ENCODE measurements around the gene OR10H4. TPM values are rescaled to one million over a fixed set of nuclear protein-coding genes. Genes with fewer than 3 reads are reported as not detected.
"Not testable (repeated sequence)": the region's sequence is repeated elsewhere in the genome, so short reads cannot be mapped to it uniquely, and the experiment has no call there.

OR10H4 gene
- not detected for total RNA-seq
- not detected for polyA plus RNA-seq

- no peak for DNase-seq
- Histone ChIP-seq H3K4me3 (no peak within 1 kb of the TSS), H3K4me1 (no peaks in the 10 kb centered on the region), H3K27me3 (peaks cover 0 to 8% (median 0%) of the 10 kb centered on the region in 3 donors), H3K36me3 (no peaks in the 10 kb centered on the region), H3K9me3 (peaks cover 0 to 14% (median 7%) of the 10 kb centered on the region in 4 donors), H3K27ac (no peak within 1 kb of the TSS)
- intact Hi-C loops (cut with DNase I) = no loop called here
- TF ChIP-seq EP300 (IDR thresholded peaks at IDR 0.05) (no peak), POLR2A (IDR thresholded peaks at IDR 0.05) (no peak), POLR2AphosphoS5 (IDR thresholded peaks at IDR 0.05) (no peak)
- TF ChIP-seq, protein P1, sequence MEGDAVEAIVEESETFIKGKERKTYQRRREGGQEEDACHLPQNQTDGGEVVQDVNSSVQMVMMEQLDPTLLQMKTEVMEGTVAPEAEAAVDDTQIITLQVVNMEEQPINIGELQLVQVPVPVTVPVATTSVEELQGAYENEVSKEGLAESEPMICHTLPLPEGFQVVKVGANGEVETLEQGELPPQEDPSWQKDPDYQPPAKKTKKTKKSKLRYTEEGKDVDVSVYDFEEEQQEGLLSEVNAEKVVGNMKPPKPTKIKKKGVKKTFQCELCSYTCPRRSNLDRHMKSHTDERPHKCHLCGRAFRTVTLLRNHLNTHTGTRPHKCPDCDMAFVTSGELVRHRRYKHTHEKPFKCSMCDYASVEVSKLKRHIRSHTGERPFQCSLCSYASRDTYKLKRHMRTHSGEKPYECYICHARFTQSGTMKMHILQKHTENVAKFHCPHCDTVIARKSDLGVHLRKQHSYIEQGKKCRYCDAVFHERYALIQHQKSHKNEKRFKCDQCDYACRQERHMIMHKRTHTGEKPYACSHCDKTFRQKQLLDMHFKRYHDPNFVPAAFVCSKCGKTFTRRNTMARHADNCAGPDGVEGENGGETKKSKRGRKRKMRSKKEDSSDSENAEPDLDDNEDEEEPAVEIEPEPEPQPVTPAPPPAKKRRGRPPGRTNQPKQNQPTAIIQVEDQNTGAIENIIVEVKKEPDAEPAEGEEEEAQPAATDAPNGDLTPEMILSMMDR (IDR thresholded peaks at IDR 0.05) = no peak
These were observed at the start of gene OR10H4 for GRCh38 chr19:15948223-15949058. TSS of gene OR10H4 (plus strand) at chr19:15949008. CDS start at chr19:15949008, 0 bp downstream.

DNA sequence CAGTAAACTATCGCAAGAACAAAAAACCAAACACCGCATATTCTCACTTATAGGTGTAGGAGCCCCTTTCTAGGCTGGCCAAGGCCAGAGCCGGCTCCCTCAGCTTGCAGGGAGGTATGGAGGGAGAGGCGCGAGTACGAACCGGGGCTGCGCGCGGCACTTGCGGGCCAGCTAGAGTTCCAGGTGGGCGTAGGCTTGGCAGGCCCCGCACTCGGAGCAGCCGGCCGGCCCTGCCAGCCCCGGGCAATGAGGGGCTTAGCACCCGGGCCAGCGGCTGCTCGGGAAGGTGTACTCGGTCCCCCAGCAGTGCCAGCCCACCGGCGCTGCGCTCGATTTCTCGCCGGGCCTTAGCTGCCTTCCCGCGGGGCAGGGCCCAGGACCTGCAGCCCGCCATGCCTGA lies 49.2 kb upstream of the OR10H4 start:
- H3K27me3 ChIP-seq = peaks cover 0 to 48% (median 9%) of the 10 kb centered on the region in 3 donors
- H3K9me3 ChIP-seq; intact Hi-C loops (cut with DNase I); H3K27ac ChIP-seq; H3K36me3 ChIP-seq; H3K4me1 ChIP-seq; DNase-seq; H3K4me3 ChIP-seq: not testable (repeated sequence)
- 32 to 81% methylated on average over 30 of the region's 30 CpGs for WGBS, 2 donors

DNA sequence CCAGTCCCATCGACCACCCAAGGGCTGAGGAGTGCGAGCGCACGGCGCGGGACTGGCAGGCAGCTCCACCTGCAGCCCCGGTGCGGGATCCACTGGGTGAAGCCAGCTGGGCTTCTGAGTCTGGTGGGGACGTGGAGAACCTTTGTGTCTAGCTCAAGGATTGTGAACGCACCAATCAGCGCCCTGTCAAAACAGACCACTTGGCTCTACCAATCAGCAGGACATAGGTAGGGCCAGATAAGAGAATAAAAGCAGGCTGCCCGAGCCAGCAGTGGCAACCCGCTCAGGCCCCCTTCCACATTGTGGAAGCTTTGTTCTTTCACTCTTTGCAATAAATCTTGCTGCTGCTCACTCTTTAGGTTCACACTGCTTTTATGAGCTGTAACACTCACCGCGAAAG lies 48.8 kb upstream of the OR10H4 start:
- 35 to 69% methylated on average over 15 of the region's 15 CpGs for WGBS, 2 donors
- H3K27me3 ChIP-seq = peaks cover 0 to 48% (median 9%) of the 10 kb centered on the region in 3 donors
- DNase-seq; H3K27ac ChIP-seq; intact Hi-C loops (cut with DNase I); H3K4me1 ChIP-seq; H3K36me3 ChIP-seq; H3K9me3 ChIP-seq; H3K4me3 ChIP-seq: not testable (repeated sequence)

DNA sequence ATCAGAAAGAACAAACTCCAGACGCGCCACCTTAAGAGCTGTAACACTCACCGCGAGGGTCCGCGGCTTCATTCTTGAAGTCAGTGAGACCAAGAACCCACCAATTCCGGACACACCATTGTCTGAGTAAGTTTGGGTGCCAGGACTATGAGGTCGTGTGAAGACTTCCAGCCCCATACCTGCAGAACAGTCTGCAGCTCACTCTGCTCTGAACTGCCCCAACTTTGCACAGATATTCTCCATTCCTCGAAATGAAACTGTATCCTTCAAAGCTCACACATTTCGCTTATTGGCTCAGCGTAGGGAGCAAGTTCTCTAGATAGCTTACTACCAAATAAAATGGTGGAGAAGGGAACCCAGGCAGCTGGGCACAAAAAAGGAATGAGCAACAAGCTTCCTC lies 48.3 kb upstream of the OR10H4 start:
- DNase-seq = no peak
- Histone ChIP-seq H3K27ac (no peak overlapping the region), H3K4me3 (no peak overlapping the region), H3K36me3 (no peaks in the 10 kb centered on the region), H3K9me3 (peaks cover 0 to 2% (median 0%) of the 10 kb centered on the region in 4 donors), H3K27me3 (peaks cover 0 to 48% (median 9%) of the 10 kb centered on the region in 3 donors), H3K4me1 (peaks cover 0 to 6% (median 0%) of the 10 kb centered on the region in 4 donors)
- no peak for TF ChIP-seq POLR2A (IDR thresholded peaks at IDR 0.05)
- no peak for TF ChIP-seq POLR2AphosphoS5 (IDR thresholded peaks at IDR 0.05)
- no peak for TF ChIP-seq EP300 (IDR thresholded peaks at IDR 0.05)
- TF ChIP-seq, protein P1 (IDR thresholded peaks at IDR 0.05) = no peak
- 75 to 89% methylated on average over 11 of the region's 11 CpGs for WGBS, 2 donors
- intact Hi-C loops (cut with DNase I) = no loop called here

- Histone ChIP-seq H3K27me3 (peaks cover 0 to 51% (median 8%) of the 10 kb centered on the region in 3 donors), H3K4me1 (peaks cover 0 to 6% (median 0%) of the 10 kb centered on the region in 4 donors), H3K4me3 (no peak overlapping the region), H3K9me3 (peaks cover 0 to 2% (median 0%) of the 10 kb centered on the region in 4 donors), H3K36me3 (no peaks in the 10 kb centered on the region), H3K27ac (no peak overlapping the region)
- 84 to 89% methylated on average over 11 of the region's 11 CpGs for WGBS, 2 donors
- TF ChIP-seq EP300 (IDR thresholded peaks at IDR 0.05) = no peak
- TF ChIP-seq, protein P1 (IDR thresholded peaks at IDR 0.05) = no peak
- TF ChIP-seq POLR2AphosphoS5 (IDR thresholded peaks at IDR 0.05) = no peak
- TF ChIP-seq POLR2A (IDR thresholded peaks at IDR 0.05) = no peak
- DNase-seq = no peak
- intact Hi-C loops (cut with DNase I) = no loop called here
These were observed 46.6 kb upstream of the OR10H4 start for GRCh38 chr19:15902254-15902653.

- not testable (repeated sequence) for H3K4me3 ChIP-seq
These were observed 45.9 kb upstream of the OR10H4 start for GRCh38 chr19:15902898-15903297.

More at GRCh38 chr19:15902898-15903297, 45.9 kb upstream of the OR10H4 start:
- H3K9me3 ChIP-seq; H3K36me3 ChIP-seq; H3K27ac ChIP-seq; H3K4me1 ChIP-seq; DNase-seq; intact Hi-C loops (cut with DNase I): not testable (repeated sequence)
- peaks cover 0 to 49% (median 4%) of the 10 kb centered on the region in 3 donors for H3K27me3 ChIP-seq
- WGBS, 2 donors = 88 to 92% methylated on average over 29 of the region's 29 CpGs
